ENCODE results near the gene MMP7.

DNA sequence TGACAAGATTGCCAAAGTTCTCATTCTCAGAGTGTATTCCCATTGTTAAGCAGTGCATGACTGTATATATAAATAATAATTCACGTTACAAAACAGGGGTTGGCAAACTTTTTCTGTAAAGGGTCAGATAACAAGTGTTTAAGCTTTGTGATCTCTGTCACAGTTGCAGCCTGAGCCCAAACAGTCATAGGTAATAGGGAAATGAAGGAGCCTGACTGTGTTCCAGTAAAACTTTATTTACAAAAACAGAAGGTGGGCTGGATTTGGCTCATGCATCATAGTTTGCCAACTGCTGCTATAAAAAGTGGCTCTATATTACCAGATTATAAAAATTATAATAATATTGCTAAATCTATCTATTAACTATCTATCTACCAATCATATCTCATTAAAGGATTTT, 3.5 kb downstream of the MMP7 start:
- TF ChIP-seq, protein P1, sequence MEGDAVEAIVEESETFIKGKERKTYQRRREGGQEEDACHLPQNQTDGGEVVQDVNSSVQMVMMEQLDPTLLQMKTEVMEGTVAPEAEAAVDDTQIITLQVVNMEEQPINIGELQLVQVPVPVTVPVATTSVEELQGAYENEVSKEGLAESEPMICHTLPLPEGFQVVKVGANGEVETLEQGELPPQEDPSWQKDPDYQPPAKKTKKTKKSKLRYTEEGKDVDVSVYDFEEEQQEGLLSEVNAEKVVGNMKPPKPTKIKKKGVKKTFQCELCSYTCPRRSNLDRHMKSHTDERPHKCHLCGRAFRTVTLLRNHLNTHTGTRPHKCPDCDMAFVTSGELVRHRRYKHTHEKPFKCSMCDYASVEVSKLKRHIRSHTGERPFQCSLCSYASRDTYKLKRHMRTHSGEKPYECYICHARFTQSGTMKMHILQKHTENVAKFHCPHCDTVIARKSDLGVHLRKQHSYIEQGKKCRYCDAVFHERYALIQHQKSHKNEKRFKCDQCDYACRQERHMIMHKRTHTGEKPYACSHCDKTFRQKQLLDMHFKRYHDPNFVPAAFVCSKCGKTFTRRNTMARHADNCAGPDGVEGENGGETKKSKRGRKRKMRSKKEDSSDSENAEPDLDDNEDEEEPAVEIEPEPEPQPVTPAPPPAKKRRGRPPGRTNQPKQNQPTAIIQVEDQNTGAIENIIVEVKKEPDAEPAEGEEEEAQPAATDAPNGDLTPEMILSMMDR (conservative IDR thresholded peaks at IDR 0.05; ENCODE audit: low read depth, low read length): no peak
- TF ChIP-seq MAZ (IDR thresholded peaks at IDR 0.05; ENCODE audit: borderline replicate concordance, low read depth, low read length) (no peak), POLR2A (IDR thresholded peaks at IDR 0.05; ENCODE audit: low read depth, low read length) (no peak), RCOR1 (IDR thresholded peaks at IDR 0.05; ENCODE audit: insufficient replicate concordance, low read length) (no peak), RAD21 (IDR thresholded peaks at IDR 0.05; ENCODE audit: low read length) (no peak), RFX5 (IDR thresholded peaks at IDR 0.05; ENCODE audit: low read depth, low read length) (no peak), SMC3 (IDR thresholded peaks at IDR 0.05; ENCODE audit: low read depth, low read length) (no peak), CEBPB (IDR thresholded peaks at IDR 0.05; ENCODE audit: low read depth, low read length) (no peak), BHLHE40 (IDR thresholded peaks at IDR 0.05; ENCODE audit: low read depth, low read length) (no peak)
- TF ChIP-seq, protein P2, sequence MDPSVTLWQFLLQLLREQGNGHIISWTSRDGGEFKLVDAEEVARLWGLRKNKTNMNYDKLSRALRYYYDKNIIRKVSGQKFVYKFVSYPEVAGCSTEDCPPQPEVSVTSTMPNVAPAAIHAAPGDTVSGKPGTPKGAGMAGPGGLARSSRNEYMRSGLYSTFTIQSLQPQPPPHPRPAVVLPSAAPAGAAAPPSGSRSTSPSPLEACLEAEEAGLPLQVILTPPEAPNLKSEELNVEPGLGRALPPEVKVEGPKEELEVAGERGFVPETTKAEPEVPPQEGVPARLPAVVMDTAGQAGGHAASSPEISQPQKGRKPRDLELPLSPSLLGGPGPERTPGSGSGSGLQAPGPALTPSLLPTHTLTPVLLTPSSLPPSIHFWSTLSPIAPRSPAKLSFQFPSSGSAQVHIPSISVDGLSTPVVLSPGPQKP (IDR thresholded peaks at IDR 0.05; ENCODE audit: borderline replicate concordance, low read depth, low read length): no peak
- TF ChIP-seq, protein P3, sequence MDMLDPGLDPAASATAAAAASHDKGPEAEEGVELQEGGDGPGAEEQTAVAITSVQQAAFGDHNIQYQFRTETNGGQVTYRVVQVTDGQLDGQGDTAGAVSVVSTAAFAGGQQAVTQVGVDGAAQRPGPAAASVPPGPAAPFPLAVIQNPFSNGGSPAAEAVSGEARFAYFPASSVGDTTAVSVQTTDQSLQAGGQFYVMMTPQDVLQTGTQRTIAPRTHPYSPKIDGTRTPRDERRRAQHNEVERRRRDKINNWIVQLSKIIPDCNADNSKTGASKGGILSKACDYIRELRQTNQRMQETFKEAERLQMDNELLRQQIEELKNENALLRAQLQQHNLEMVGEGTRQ (IDR thresholded peaks at IDR 0.05; ENCODE audit: low read depth, low read length): no peak
